ENCODE measurements around the gene RPLP1.

RPLP1 gene

DNA sequence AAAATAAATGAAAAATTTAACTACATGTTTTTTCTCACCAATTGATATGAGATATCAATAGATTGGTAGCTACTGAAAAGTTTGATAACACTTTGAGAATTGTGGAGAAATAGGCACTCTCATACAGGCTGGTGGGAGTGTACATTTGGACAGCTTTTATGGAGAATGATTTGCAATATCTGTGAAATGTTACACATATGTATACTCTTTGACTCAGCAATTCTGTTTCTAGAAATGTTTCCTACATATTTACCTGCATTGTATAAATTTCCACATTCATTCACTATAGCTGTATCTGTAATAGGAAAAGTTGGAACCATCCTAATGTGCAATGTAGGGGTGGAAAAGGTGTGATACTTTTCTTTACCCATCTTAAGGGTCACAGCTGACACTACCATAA, 40.3 kb upstream of the RPLP1 start:
- no peak overlapping the region for H3K4me3 ChIP-seq (ENCODE audit: low read depth, low read length)
- TF ChIP-seq, protein P1, sequence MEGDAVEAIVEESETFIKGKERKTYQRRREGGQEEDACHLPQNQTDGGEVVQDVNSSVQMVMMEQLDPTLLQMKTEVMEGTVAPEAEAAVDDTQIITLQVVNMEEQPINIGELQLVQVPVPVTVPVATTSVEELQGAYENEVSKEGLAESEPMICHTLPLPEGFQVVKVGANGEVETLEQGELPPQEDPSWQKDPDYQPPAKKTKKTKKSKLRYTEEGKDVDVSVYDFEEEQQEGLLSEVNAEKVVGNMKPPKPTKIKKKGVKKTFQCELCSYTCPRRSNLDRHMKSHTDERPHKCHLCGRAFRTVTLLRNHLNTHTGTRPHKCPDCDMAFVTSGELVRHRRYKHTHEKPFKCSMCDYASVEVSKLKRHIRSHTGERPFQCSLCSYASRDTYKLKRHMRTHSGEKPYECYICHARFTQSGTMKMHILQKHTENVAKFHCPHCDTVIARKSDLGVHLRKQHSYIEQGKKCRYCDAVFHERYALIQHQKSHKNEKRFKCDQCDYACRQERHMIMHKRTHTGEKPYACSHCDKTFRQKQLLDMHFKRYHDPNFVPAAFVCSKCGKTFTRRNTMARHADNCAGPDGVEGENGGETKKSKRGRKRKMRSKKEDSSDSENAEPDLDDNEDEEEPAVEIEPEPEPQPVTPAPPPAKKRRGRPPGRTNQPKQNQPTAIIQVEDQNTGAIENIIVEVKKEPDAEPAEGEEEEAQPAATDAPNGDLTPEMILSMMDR (IDR thresholded peaks at IDR 0.05; ENCODE audit: low read depth, low read length, missing control alignments) = no peak
- no peak for DNase-seq (ENCODE audit: low read depth)

DNA sequence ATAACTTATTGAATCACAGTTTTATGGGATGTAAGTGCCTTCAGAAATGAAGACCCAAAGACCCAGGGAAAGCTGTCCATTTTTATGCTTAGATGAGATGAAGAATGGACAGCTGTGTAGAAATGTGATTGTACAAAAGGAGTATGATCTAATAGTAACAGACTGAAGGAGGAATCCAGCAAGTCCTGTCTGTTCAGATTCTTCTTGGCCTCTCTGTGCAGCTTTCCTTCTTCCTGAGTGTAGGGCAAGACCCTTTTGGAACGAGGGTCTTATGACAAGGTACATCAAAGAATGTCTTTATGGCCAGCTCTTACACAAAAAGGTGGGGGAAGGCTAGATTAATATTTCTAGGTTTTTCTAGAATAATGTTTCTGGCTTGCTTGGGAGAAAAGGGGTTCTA, 39.9 kb upstream of the RPLP1 start:
- H3K4me3 ChIP-seq (ENCODE audit: low read depth, low read length) = no peak overlapping the region
- TF ChIP-seq, protein P1 (IDR thresholded peaks at IDR 0.05; ENCODE audit: low read depth, low read length, missing control alignments) = no peak
- no peak for DNase-seq (ENCODE audit: low read depth)

DNA sequence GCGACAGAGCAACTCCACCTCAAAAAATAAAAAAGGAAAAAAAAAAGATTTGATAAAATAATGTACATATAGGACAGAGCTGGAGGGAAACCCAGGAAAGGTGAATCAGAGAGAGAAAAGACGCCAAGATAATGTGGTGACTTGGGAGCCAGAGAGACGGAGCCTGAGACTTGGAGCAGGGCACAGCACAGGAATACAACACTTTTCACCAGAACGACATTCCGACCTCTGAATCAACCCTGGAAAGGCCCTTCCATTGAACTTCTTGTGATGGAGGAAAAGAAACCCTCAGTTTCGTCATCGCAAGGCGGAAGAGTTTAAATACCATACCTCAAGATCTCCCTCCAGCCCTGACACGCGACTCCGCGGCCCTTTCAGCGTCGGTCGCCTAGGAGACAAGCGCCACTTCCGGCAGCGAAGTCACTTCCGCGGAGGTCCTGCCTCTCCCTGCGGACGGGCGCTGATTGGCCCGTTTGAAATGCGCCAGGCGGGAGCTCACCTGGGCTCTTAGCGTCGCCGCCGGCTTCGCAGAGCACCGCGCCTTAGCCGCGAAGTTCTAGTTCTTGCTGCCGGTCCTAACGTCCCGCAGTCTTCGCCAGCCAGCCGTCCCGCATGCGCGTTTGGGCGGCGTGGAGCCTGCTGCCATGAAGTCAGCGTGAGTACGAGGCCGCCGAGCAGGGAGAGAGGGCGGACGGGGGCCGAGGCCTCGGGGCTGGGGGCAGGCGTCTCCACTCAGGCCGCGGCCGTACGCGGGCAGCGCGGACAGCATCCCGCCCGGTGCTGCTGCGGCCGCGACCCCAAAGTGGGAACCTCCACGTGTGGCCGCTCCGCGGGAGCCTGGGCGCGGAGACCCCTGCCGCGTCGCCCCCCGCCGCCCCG, 38.6 kb upstream of the RPLP1 start, which contains the start of gene KIF23:
Gene KIF23, plus strand, starts transcription at position 528 of the 879 bp plus-strand sequence. Its CDS starts 117 bp downstream, at position 645.
- peak within 1 kb of the TSS; percentile 71 for H3K4me3 ChIP-seq (ENCODE audit: low read depth, low read length)
- TF ChIP-seq, protein P1 (IDR thresholded peaks at IDR 0.05; ENCODE audit: low read depth, low read length, missing control alignments) = no peak
- peak; percentile 83 for DNase-seq (ENCODE audit: low read depth)

DNA sequence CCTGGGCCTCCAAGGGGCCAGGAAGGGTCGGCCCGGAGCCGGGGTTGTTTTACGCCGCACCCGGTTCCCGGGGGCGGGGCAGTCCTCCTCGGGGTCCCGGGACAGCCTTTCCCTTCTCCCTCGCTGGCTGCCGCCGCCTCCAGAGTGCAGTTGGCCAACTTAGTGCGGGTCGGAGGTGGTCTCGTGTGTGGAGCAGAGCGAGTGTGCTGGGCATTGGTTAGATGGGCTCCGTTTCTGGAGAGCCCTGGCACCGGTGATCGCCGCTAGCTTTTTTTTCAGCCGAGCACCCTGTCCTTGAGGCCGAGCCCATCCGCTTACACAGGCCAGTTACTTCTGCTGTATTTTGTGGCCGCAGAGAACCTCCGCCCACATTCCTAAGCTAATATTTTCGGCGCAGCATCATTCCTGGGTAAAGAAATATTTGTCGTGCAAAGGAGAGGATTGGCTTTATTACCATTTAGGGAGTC, 37.9 kb upstream of the RPLP1 start:
- TF ChIP-seq, protein P1 (IDR thresholded peaks at IDR 0.05; ENCODE audit: low read depth, low read length, missing control alignments) = no peak
- peak; percentile 22 for DNase-seq (ENCODE audit: low read depth)
- peak overlapping the region; percentile 71 for H3K4me3 ChIP-seq (ENCODE audit: low read depth, low read length)

DNA sequence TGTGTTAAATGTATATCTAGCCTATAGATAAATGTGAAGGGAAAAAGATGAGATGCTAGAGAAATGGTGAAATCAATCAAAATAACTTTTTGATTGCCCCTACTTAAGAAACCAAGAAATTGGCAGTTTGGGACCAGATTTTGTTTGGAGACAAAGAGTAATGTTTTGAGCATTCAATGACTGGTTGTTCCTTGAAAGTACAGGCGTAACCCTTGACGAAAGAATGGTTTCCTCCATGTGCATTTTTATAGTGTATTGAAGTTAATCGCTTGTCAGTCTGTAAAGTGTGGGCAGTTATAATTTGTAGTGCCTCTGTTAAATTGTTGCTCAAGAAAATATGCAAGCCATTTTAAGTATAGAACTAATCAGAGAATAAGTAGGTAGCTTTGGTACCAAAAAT, 37.2 kb upstream of the RPLP1 start:
- TF ChIP-seq, protein P1 (IDR thresholded peaks at IDR 0.05; ENCODE audit: low read depth, low read length, missing control alignments) = no peak
- H3K4me3 ChIP-seq (ENCODE audit: low read depth, low read length) = peak overlapping the region; percentile 71
- no peak for DNase-seq (ENCODE audit: low read depth)

DNA sequence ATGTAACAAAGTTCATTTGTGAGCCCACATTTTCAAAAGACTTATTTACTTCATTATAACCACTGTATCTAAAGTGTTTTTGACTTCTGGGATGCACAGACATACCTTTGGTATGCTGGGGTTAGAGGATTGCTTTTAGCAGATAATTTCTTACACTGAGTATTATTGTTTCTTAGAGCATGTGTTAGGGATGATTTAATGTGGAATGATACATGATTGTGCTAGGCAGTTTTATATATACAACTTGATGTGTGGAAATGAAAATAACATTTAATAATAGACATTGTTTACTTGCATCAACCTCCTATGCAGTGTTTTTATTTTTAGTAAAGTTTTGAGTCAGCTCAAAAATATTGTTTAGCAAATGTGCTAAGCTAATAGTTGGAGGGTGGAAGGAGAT, 35.0 kb upstream of the RPLP1 start:
- TF ChIP-seq, protein P1 (IDR thresholded peaks at IDR 0.05; ENCODE audit: low read depth, low read length, missing control alignments) = no peak
- no peak for DNase-seq (ENCODE audit: low read depth)
- no peak overlapping the region for H3K4me3 ChIP-seq (ENCODE audit: low read depth, low read length)

Data from GM12864 (cell line).